Ovary (tissue), 9 donors: ENCODE data around the gene DUSP12. TPM values are rescaled to one million over a fixed set of nuclear protein-coding genes. Genes with fewer than 3 reads are reported as not detected.

Experiments used
- DNase-seq, 5 donors: peaks; one replicate each; pipeline ENCODE4 v3.0.0-alpha.2; 2019 to 2020
- H3K27ac ChIP-seq, 2 donors: fragments of 200-600 bp; one replicate each; pipeline versions ENCODE4 v1.5.1 to v1.8.0; 2019 to 2022
- H3K27me3 ChIP-seq: fragments of 200-600 bp; one replicate; pipeline ENCODE4 v1.8.0; 2022
- H3K36me3 ChIP-seq: fragments of 200-600 bp; sonication (generic); one replicate; pipeline ENCODE4 v1.5.1; 2019
- H3K4me1 ChIP-seq: one replicate; pipeline ENCODE4 v1.8.1; 2013; ENCODE audit warnings: mild to moderate bottlenecking, moderate library complexity; ENCODE audit not compliant: insufficient read depth
- H3K4me3 ChIP-seq: fragments of 200-600 bp; sonication (generic); one replicate; pipeline ENCODE4 v1.5.1; 2017
- H3K9me3 ChIP-seq, 2 donors: fragments of 200-600 bp in 1 of 2; sonication (generic) in 1 of 2; one replicate each; pipeline versions ENCODE4 v1.5.1 to v1.8.1; 2013 to 2019; ENCODE audit warnings: mild to moderate bottlenecking in 1 of 2, moderate library complexity in 1 of 2
- CTCF ChIP-seq, 3 donors: fragments of 450-650 bp in 2 of 3; fragments of 200-600 bp in 1 of 3; IDR thresholded peaks; one replicate each; pipeline versions ENCODE4 v1.5.1 to v1.8.0; 2016 to 2022; ENCODE audit warnings: antibody characterized with exemption in 3 of 3, mild to moderate bottlenecking in 1 of 3
- EP300 ChIP-seq: sonication (generic); formaldehyde crosslinking; IDR thresholded peaks from one replicate; pipeline ENCODE4 v1.6.1; 2017; ENCODE audit warnings: antibody characterized with exemption
- POLR2A ChIP-seq: fragments of 450-650 bp; IDR thresholded peaks from one replicate; pipeline ENCODE4 v1.6.1; 2017; ENCODE audit warnings: antibody characterized with exemption, mild to moderate bottlenecking, moderate library complexity
- WGBS, 3 donors: extraction: QIAGEN DNeasy Blood & Tissue Kit in 1 of 3; methylation state at CpG; one replicate each; pipeline versions ENCODE4 v1.1.5 to v1.1.7; 2013 to 2017; 5-methylcytosine and 5-hydroxymethylcytosine counted together
- intact Hi-C, 4 donors: fragments of 100-400 bp; cut with DNase I; formaldehyde crosslinking; loops; one replicate each; pipeline versions ENCODE4 v1.11.0 to v1.15.1; 2022 to 2023
- polyA plus RNA-seq, 2 donors: library from polyadenylated mRNA; stranded (reverse); fragments of 200-250 nt in 1 of 2; fragments of 350-450 nt in 1 of 2; fragmentation: Illumina TruSeq in 1 of 2; extraction: RNeasy Lipid Tissue Mini Kit (QIAGEN cat#74804) in 1 of 2; gene quantifications; one replicate each; pipeline ENCODE4 v1.2.3, GENCODE V29; 2013 to 2014
- total RNA-seq, 7 donors: library from RNA; depleted of rRNA in 2 of 7; stranded (reverse); fragments of >200 nt in 2 of 7; fragmentation: NEBNext Ultra II Directional in 3 of 7; extraction: Animal tissue kit (Norgen Biotek cat#: 25700) in 3 of 7; gene quantifications; one replicate each; pipeline versions ENCODE4 v1.1.0 to v1.2.4, GENCODE V29; 2016 to 2023
- donor health status: DM: no; HTN: no; CAD: no; lungs with moderate emphysema.
- donor health status: DM: no; HTN: no; CAD: no.
- donor health status: Bipolar disorder and iron deficiency.
- donor health status: DM: yes; HTN: yes; CAD: no.
- donor health status: DM: no; HTN: no; CAD: no.
- donor health status: DM: yes; HTN: yes; CAD: no.

DUSP12 gene
- total and polyA plus RNA-seq, 9 donors = 15.0 to 28.9 (median 19.8) TPM

DNA sequence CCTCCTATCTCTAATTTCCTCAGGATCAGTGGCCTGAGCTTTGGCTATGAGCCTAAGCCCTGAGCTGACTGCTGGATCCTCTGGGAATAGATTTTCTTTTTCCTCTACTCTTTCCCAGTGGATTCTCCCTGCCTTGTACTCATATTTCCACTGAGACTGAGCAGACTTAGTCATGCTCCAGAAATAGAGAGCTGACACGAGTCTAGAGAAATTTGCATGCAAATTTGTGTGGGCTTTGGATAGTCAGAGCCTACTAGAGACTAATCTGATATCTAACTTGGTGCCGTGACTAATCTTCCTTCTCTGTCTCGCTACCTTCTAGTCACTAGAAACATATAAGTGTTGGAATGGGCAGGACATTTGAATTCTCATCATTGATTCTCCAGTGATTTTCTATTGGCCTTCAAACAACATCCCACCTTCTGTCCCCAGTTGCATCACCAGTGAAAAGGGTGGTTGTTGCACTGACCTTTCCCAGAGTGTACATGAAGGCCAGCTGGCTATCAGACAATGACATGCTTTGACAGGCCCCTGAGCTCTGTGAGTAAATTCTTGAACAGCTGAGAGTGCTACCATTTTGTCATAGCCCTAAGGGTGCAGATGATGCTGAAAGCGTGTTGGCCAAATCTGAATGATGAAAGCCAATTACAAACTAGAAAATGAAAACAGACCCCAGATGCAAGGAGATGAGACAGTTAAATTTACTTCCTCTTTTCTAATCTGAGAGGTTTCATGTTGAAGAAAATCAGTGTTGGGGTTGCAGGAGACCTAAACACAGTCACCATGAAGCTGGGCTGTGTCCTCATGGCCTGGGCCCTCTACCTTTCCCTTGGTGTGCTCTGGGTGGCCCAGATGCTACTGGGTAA, 42.9 kb upstream of the DUSP12 start, which contains the start of gene FCRLA:
TSS of gene FCRLA (plus strand) at position 748 of the 866 bp plus-strand sequence. CDS start at position 784, 36 bp downstream.
- H3K36me3 ChIP-seq = no peaks in the 10 kb centered on the region
- H3K4me1 ChIP-seq = no peaks in the 10 kb centered on the region
- no peaks in the 10 kb centered on the region for H3K9me3 ChIP-seq
- no peak within 1 kb of the TSS for H3K4me3 ChIP-seq
- H3K27me3 ChIP-seq = no peaks in the 10 kb centered on the region
- no peak for DNase-seq
- H3K27ac ChIP-seq = no peak within 1 kb of the TSS
- intact Hi-C loops = no loop called here
- 53 to 60% (median 56%) methylated on average over 4 of the region's 4 CpGs for WGBS, 3 donors
- no peak for TF ChIP-seq EP300
- TF ChIP-seq POLR2A = no peak
- TF ChIP-seq CTCF (IDR thresholded peaks at IDR 0.05) = no peak

DNA sequence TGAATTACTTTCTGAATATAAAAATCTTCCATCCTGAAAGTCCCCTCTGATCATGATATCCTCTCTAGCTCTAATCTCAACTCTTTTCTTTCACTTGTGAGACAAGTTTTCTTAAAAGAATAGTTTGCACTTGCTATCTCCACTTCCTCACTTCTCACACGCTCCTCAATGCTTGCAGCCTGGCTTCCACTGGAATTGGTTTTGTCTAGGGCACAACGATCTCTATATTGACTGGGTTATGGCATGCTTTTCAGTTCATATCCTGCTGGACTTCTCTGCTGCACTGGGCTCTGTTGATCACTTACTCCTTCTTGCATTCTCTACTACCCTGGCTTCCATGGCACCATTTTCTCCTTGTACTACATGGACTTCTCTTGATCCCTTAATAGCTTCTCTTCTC, 42.1 kb upstream of the DUSP12 start:
- H3K36me3 ChIP-seq = no peaks in the 10 kb centered on the region
- DNase-seq = no peak
- no peaks in the 10 kb centered on the region for H3K4me1 ChIP-seq
- H3K9me3 ChIP-seq = no peaks in the 10 kb centered on the region
- H3K4me3 ChIP-seq = no peak overlapping the region
- intact Hi-C loops = no loop called here
- H3K27me3 ChIP-seq = no peaks in the 10 kb centered on the region
- no peak for TF ChIP-seq POLR2A
- TF ChIP-seq CTCF (IDR thresholded peaks at IDR 0.05) = no peak
- H3K27ac ChIP-seq = no peak overlapping the region
- WGBS, 3 donors = 79 to 87% (median 83%) methylated on average over 2 of the region's 2 CpGs

DNA sequence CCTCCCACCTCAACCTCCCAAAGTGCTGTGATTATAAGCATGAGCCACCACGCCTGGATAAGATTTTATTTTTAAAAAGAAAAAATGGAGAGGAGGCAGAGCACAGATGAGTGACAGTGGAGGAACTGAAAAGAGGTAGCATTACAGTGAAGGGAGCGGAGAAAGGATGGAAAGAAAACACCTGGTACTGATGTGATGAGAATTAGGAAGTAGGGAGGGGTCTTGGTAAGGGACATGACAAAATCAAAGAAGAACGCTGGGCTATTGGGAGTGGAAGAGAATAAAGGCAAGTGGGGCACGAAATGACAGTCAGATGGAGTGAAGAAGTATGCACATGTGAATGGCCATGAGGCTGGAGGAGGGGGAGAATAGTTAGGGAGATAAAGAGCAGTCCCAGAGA, 40.2 kb upstream of the DUSP12 start:
- TF ChIP-seq CTCF (IDR thresholded peaks at IDR 0.05) (no peak), EP300 (no peak), POLR2A (no peak)
- Histone ChIP-seq H3K9me3 (no peaks in the 10 kb centered on the region), H3K27me3 (no peaks in the 10 kb centered on the region), H3K36me3 (no peaks in the 10 kb centered on the region), H3K4me3 (no peak overlapping the region), H3K27ac (no peak overlapping the region), H3K4me1 (no peaks in the 10 kb centered on the region)
- WGBS, 3 donors = 67 to 75% (median 69%) methylated on average over 4 of the region's 4 CpGs
- intact Hi-C loops = no loop called here
- DNase-seq = no peak

DNA sequence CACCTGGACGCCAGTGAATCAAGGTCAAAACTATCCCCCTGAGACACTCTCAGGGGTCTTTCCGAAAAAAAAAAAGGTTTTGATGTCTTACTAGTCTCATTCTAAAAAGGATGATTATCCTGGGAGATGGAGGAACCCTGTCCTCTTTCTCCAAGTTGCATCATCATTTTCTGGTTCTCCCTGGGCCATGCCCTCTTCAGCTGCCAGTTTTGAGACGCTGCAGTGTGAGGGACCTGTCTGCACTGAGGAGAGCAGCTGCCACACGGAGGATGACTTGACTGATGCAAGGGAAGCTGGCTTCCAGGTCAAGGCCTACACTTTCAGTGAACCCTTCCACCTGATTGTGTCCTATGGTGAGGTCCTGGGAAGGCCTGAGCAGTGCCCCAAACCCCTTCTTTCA, 39.0 kb upstream of the DUSP12 start:
- intact Hi-C loops = no loop called here
- 60 to 71% (median 63%) methylated on average over 4 of the region's 4 CpGs for WGBS, 3 donors
- TF ChIP-seq POLR2A (no peak), CTCF (IDR thresholded peaks at IDR 0.05) (no peak), EP300 (no peak)

More for the DNA sequence above, 39.0 kb upstream of the DUSP12 start:
- H3K36me3 ChIP-seq = no peaks in the 10 kb centered on the region
- H3K27ac ChIP-seq = no peak overlapping the region
- no peak for DNase-seq
- H3K4me3 ChIP-seq = no peak overlapping the region
- no peaks in the 10 kb centered on the region for H3K27me3 ChIP-seq
- no peaks in the 10 kb centered on the region for H3K4me1 ChIP-seq
- no peaks in the 10 kb centered on the region for H3K9me3 ChIP-seq
